HepG2 (cell line): ENCODE results near the gene TTC19. TPM values are rescaled to one million over a fixed set of nuclear protein-coding genes. Genes with fewer than 3 reads are reported as not detected.

Source experiments
- ATAC-seq: fragments of 200-7000 bp; cut with Tn5 transposase; 3 replicates; pipeline ENCODE4 v1.9.1; 2020; ENCODE audit warnings: mild to moderate bottlenecking, moderate library complexity
- BruUV-seq: library from RNA; stranded (reverse); fragments of 400-500 nt; replicated peaks from 2 replicates; lab custom pipeline; 2021; lab: Mats Ljungman, UMichigan
- CTCF ChIA-PET: fragments of 300-600 bp; formaldehyde crosslinking; extraction: SDS; loops from one replicate; lab custom pipeline; 2021; ENCODE audit warnings: low total read pairs, inconsistent platforms, low intra/inter-chr PET ratio; lab: Yijun Ruan, JAX
- POLR2A ChIA-PET: fragments of 350-600 bp; sonication (Branson Sonifier 250); formaldehyde crosslinking; loops from one replicate; lab custom pipeline; 2020; ENCODE audit warnings: antibody characterized with exemption, inconsistent platforms; lab: Yijun Ruan, JAX
- DNase-seq: peaks from one replicate; pipeline ENCODE4 v3.0.0-alpha.2; 2015; ENCODE audit warnings: low spot score
- FAIRE-seq: peaks from 3 replicates; lab custom pipeline; 2011; peaks lifted over from hg19 to GRCh38; lab: Jason Lieb, UNC
- H2AFZ ChIP-seq: one replicate; pipeline ENCODE4 v1.6.1; 2011; ENCODE audit warnings: low read length, inconsistent platforms
- H3K27ac ChIP-seq: fragments of 300-600 bp; 3 replicates; pipeline ENCODE4 v1.8.0; 2011; ENCODE audit warnings: mixed run types, mild to moderate bottlenecking, mixed read lengths, low read length, inconsistent platforms; ENCODE audit not compliant: insufficient read depth; ENCODE audit errors: extremely low read length
- H3K27me3 ChIP-seq, 2 experiments: fragments of 200-600 bp in 1 of 2; 2 replicates in 1 of 2; 3 replicates in 1 of 2; pipeline versions ENCODE4 v1.6.0 to v1.8.0; 2011; ENCODE audit warnings: low read length in 2 of 2, mild to moderate bottlenecking in 2 of 2, moderate library complexity in 2 of 2, inconsistent platforms in 1 of 2; ENCODE audit not compliant: insufficient read depth in 2 of 2, control insufficient read depth in 1 of 2
- H3K36me3 ChIP-seq, 2 experiments: fragments of 200-600 bp in 1 of 2; replicated peaks in 1 of 2; 2 replicates in 1 of 2; 3 replicates in 1 of 2; pipeline versions ENCODE4 v1.5.1 to v1.8.0; 2011; ENCODE audit warnings: low read length in 2 of 2, inconsistent platforms in 1 of 2; ENCODE audit not compliant: insufficient read depth in 2 of 2, control insufficient read depth in 1 of 2
- H3K4me1 ChIP-seq: 2 replicates; pipeline ENCODE4 v1.5.1; 2012; ENCODE audit warnings: low read length, inconsistent platforms; ENCODE audit not compliant: insufficient read depth
- H3K4me2 ChIP-seq: 2 replicates; pipeline ENCODE4 v1.6.0; 2011; ENCODE audit warnings: low read depth, low read length, inconsistent platforms
- H3K4me3 ChIP-seq, 3 experiments: fragments of 200-600 bp in 1 of 3; sonication (generic), shearing (Covaris generic) in 1 of 3; replicated peaks in 1 of 3; 2 replicates each; pipeline ENCODE4 v1.5.1; 2011 to 2016; ENCODE audit warnings: low read length in 3 of 3, inconsistent platforms in 2 of 3, low read depth in 2 of 3, mild to moderate bottlenecking in 2 of 3, control low read depth in 1 of 3, mixed read lengths in 1 of 3; ENCODE audit not compliant: insufficient read depth in 1 of 3
- H3K79me2 ChIP-seq: one replicate; pipeline ENCODE4 v1.6.1; 2011; ENCODE audit warnings: low read length, inconsistent platforms; ENCODE audit not compliant: insufficient read depth
- H3K9ac ChIP-seq: 2 replicates; pipeline ENCODE4 v1.6.0; 2011; ENCODE audit warnings: mild to moderate bottlenecking, low read depth, low read length, inconsistent platforms; ENCODE audit not compliant: insufficient read depth
- H3K9me3 ChIP-seq: 2 replicates; pipeline ENCODE4 v1.5.1; 2012; ENCODE audit warnings: mild to moderate bottlenecking, low read length
- H4K20me1 ChIP-seq: 2 replicates; pipeline ENCODE4 v1.6.0; 2011; ENCODE audit warnings: inconsistent platforms, mild to moderate bottlenecking, low read length, moderate library complexity; ENCODE audit not compliant: insufficient read depth
- AGO2 ChIP-seq: fragments of 200-400 bp; formaldehyde crosslinking; optimal IDR thresholded peaks from 2 replicates; pipeline ENCODE3; 2017; ENCODE audit warnings: mild to moderate bottlenecking, low read depth, low read length, moderate library complexity
- ELF3 ChIP-seq: IDR thresholded peaks from 2 replicates; pipeline ENCODE4 v1.6.1; 2016; ENCODE audit warnings: missing genetic modification reagents, missing compliant biosample characterization
- KMT2B ChIP-seq: IDR thresholded peaks from 2 replicates; pipeline ENCODE4 v1.6.1; 2016; ENCODE audit warnings: missing genetic modification reagents, missing compliant biosample characterization
- MEIS1 ChIP-seq: sonication (generic); formaldehyde crosslinking; IDR thresholded peaks from 2 replicates; pipeline ENCODE4 v1.9.0; 2021; ENCODE audit warnings: mild to moderate bottlenecking, missing genetic modification reagents, moderate library complexity, borderline replicate concordance
- NFKBIZ ChIP-seq: IDR thresholded peaks from 2 replicates; pipeline ENCODE4 v1.6.1; 2018; ENCODE audit warnings: missing genetic modification reagents, missing compliant biosample characterization
- NR2F6 ChIP-seq, 2 experiments: IDR thresholded peaks; 2 replicates each; pipeline ENCODE4 v1.6.1; 2016; ENCODE audit warnings: antibody characterized with exemption in 1 of 2, mild to moderate bottlenecking in 1 of 2
- RFX5 ChIP-seq: IDR thresholded peaks from 2 replicates; pipeline ENCODE4 v1.6.1; 2011; ENCODE audit warnings: low read depth, low read length, improper control_type of control experiment
- RFXAP ChIP-seq: sonication (generic); formaldehyde crosslinking; IDR thresholded peaks from 2 replicates; pipeline ENCODE4 v1.4.0; 2020; ENCODE audit warnings: missing genetic modification reagents, borderline replicate concordance
- SETDB1 ChIP-seq: sonication (generic); formaldehyde crosslinking; IDR thresholded peaks from 2 replicates; pipeline ENCODE4 v1.5.1; 2020; ENCODE audit warnings: missing genetic modification reagents, mild to moderate bottlenecking, borderline replicate concordance
- SIN3A ChIP-seq: IDR thresholded peaks from 2 replicates; pipeline ENCODE4 v1.6.1; 2011; ENCODE audit warnings: low read depth, mild to moderate bottlenecking, control low read depth, low read length, borderline replicate concordance
- SIN3B ChIP-seq: fragments of 150-350 bp; IDR thresholded peaks from 2 replicates; pipeline ENCODE4 v1.6.1; 2014; ENCODE audit warnings: low read length
- SOX5 ChIP-seq: IDR thresholded peaks from 2 replicates; pipeline ENCODE4 v1.6.1; 2016; ENCODE audit warnings: borderline replicate concordance
- STAG1 ChIP-seq: sonication (generic); formaldehyde crosslinking; IDR thresholded peaks from 2 replicates; pipeline ENCODE4 v1.4.0; 2020; ENCODE audit warnings: missing genetic modification reagents
- ZBTB7B ChIP-seq: sonication (generic); formaldehyde crosslinking; IDR thresholded peaks from 2 replicates; pipeline ENCODE4 v1.4.0; 2020; ENCODE audit warnings: missing genetic modification reagents
- ZC3H13 ChIP-seq: sonication (generic); formaldehyde crosslinking; IDR thresholded peaks from 2 replicates; pipeline ENCODE4 v1.8.1; 2023; ENCODE audit warnings: mild to moderate bottlenecking, missing genetic modification reagents, moderate library complexity
- ZFY ChIP-seq: sonication (generic); formaldehyde crosslinking; IDR thresholded peaks from 2 replicates; pipeline ENCODE4 v1.4.0; 2020; ENCODE audit warnings: missing genetic modification reagents
- ZIK1 ChIP-seq: sonication (generic); formaldehyde crosslinking; IDR thresholded peaks from 2 replicates; pipeline ENCODE4 v1.5.0; 2020; ENCODE audit warnings: mild to moderate bottlenecking, low read depth, missing genetic modification reagents, borderline replicate concordance
- ZMYM4 ChIP-seq: sonication (generic); formaldehyde crosslinking; IDR thresholded peaks from 2 replicates; pipeline ENCODE4 v1.8.1; 2023; ENCODE audit warnings: mild to moderate bottlenecking, missing genetic modification reagents
- ZNF546 ChIP-seq: sonication (generic); formaldehyde crosslinking; conservative IDR thresholded peaks from 2 replicates; pipeline ENCODE4 v1.8.1; 2023; ENCODE audit warnings: mild to moderate bottlenecking, missing genetic modification reagents
- WGBS: methylation state at CpG from one replicate; pipeline ENCODE4 v1.1.6; 2017; ENCODE audit warnings: low lambda C conversion rate; 5-methylcytosine and 5-hydroxymethylcytosine counted together
- in situ Hi-C: cut with HindIII; loops from 2 replicates; pipeline ENCODE4 v1.10.0; 2017; ENCODE audit warnings: low pct_unique_long_range_greater_than_20kb; ENCODE audit not compliant: extremely low pct_ligation_motif_present
- intact Hi-C: fragments of 100-400 bp; cut with micrococcal nuclease; formaldehyde crosslinking; loops from one replicate; pipeline ENCODE4 v1.10.0; 2022; ENCODE audit not compliant: unreplicated experiment
- polyA plus RNA-seq, 8 experiments: library from polyadenylated mRNA; depleted of rRNA in 3 of 8; stranded (reverse) in 7 of 8; unstranded in 1 of 8; fragments of >200 nt; fragmentation: Illumina TruSeq in 4 of 8; extraction: Trizol in 4 of 8; gene quantifications; 2 replicates each; pipeline versions ENCODE4 v1.2.1 to v1.2.3, GENCODE V29; 2011 to 2016; ENCODE audit warnings: low read depth in 4 of 8, missing spikeins in 1 of 8, mixed read lengths in 1 of 8; ENCODE audit not compliant: insufficient read depth in 1 of 8
- total RNA-seq, 5 experiments: library from RNA; depleted of rRNA; stranded (reverse); fragments of >200 nt; fragmentation: Illumina TruSeq; extraction: Trizol; gene quantifications; 2 replicates each; pipeline ENCODE4 v1.2.3, GENCODE V29; 2016; ENCODE audit warnings: low read depth in 1 of 5
- TF ChIP-seq, protein P1 (sequence below): sonication (generic); formaldehyde crosslinking; IDR thresholded peaks from 2 replicates; pipeline ENCODE4 v1.4.0; 2020; ENCODE audit warnings: missing genetic modification reagents, mild to moderate bottlenecking, borderline replicate concordance
- TF ChIP-seq, protein P2 (sequence below): sonication (generic); formaldehyde crosslinking; IDR thresholded peaks from 2 replicates; pipeline ENCODE4 v1.4.0; 2020; ENCODE audit warnings: missing genetic modification reagents
- TF ChIP-seq, protein P3 (sequence below): sonication (generic); formaldehyde crosslinking; IDR thresholded peaks from 2 replicates; pipeline ENCODE4 v1.5.0; 2020; ENCODE audit warnings: missing genetic modification reagents, mild to moderate bottlenecking, borderline replicate concordance
- TF ChIP-seq, protein P4 (sequence below): IDR thresholded peaks from 2 replicates; pipeline ENCODE4 v1.6.1; 2016; ENCODE audit warnings: low read depth, borderline replicate concordance
- TF ChIP-seq, protein P5 (sequence below): sonication (generic); formaldehyde crosslinking; IDR thresholded peaks from 2 replicates; pipeline ENCODE4 v1.4.0; 2020; ENCODE audit warnings: mild to moderate bottlenecking, missing genetic modification reagents

TTC19 gene
- total and polyA plus RNA-seq, 2 of the 13 experiments (the other 11 are each of a cell fraction or from before 2014, with no cell fraction given), result 4.4 to 24.3 TPM

DNA sequence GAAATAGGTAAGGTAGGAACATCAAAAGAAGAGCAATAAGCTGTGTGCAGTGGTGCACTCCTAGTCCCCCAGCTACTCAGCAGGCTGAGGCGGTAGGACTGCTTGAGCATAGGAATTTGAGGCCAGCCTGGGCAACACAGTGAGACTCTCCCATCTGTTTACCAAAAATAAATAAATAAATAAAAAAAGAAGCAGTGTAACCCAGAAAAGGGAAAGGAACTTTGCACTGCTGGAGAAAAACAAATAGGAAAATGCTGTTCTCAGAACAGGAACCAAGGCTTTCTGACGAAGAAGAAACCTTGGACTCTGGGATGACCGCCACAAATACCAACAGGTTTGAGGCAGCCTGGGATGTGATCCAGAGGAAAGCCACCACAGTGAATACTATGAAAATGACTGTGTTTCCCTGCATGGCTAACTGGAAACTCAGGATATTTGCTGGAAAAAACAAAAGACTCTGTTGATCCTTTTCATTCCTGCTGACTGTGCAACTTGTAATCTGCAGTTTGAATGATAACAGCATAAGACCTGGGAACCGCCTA is 41.2 kb downstream of the TTC19 start:
- H3K9ac ChIP-seq, result peak overlapping the region; percentile 58
- H3K9me3 ChIP-seq, result no peaks in the 10 kb centered on the region
- ChIA-PET CTCF (no interaction called here), POLR2A (no interaction called here)
- no peaks in the 10 kb centered on the region for H3K27me3 ChIP-seq
- in situ Hi-C loops, result no loop called here
- FAIRE-seq (peak; percentile 63), DNase-seq (peak; percentile 93), ATAC-seq (peak; percentile 96)
- H3K4me2 ChIP-seq, result peak overlapping the region; percentile 53
- H3K36me3 ChIP-seq, result peaks cover 13 to 74% of the 10 kb centered on the region in 2 experiments
- peak overlapping the region; percentile 93 for H3K27ac ChIP-seq
- H4K20me1 ChIP-seq, result no peaks in the 10 kb centered on the region
- BruUV-seq, result no TSS peak
- WGBS, result 18% methylated on average over 4 of the region's 4 CpGs
- H2AFZ ChIP-seq, result no peak overlapping the region
- intact Hi-C loops, result no loop called here
- H3K4me3 ChIP-seq, result no peak overlapping the region
- peaks cover 3% of the 10 kb centered on the region for H3K79me2 ChIP-seq
- H3K4me1 ChIP-seq, result peaks cover 64% of the 10 kb centered on the region
- TF ChIP-seq, protein P1, sequence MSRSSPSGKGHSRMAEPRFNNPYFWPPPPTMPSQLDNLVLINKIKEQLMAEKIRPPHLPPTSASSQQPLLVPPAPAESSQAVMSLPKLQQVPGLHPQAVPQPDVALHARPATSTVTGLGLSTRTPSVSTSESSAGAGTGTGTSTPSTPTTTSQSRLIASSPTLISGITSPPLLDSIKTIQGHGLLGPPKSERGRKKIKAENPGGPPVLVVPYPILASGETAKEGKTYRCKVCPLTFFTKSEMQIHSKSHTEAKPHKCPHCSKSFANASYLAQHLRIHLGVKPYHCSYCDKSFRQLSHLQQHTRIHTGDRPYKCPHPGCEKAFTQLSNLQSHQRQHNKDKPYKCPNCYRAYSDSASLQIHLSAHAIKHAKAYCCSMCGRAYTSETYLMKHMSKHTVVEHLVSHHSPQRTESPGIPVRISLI (CRISPR knock-in tag), result peak; percentile 68; the same call in 1 of the 2 replicates
- TF ChIP-seq, protein P2, sequence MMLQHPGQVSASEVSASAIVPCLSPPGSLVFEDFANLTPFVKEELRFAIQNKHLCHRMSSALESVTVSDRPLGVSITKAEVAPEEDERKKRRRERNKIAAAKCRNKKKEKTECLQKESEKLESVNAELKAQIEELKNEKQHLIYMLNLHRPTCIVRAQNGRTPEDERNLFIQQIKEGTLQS, result no peak
- TF ChIP-seq ZFY (CRISPR knock-in tag) (no peak), AGO2 (no peak), RFXAP (CRISPR knock-in tag) (0 out of 2 replicates have a peak, but pooled peaks have one; percentile 35), RFX5 (peak; percentile 57; the same call in 1 of the 2 replicates), NFKBIZ (no peak), SIN3A (no peak), SOX5 (CRISPR knock-in tag) (peak; percentile 78), STAG1 (CRISPR knock-in tag) (no peak), ELF3 (CRISPR knock-in tag) (peak; percentile 86), SIN3B (no peak), ZC3H13 (CRISPR knock-in tag) (no peak), ZIK1 (CRISPR knock-in tag) (no peak), ZMYM4 (0 out of 2 replicates have a peak, but pooled peaks have one; percentile 19), ZBTB7B (CRISPR knock-in tag) (peak; percentile 47; the same call in 1 of the 2 replicates), NR2F6 (IDR thresholded peaks at IDR 0.05) (no peak), NR2F6 (CRISPR knock-in tag; IDR thresholded peaks at IDR 0.05) (no peak; the same call in 1 of the 2 replicates), ZNF546 (no peak), SETDB1 (CRISPR knock-in tag) (no peak), KMT2B (CRISPR knock-in tag) (no peak), MEIS1 (no peak)
- TF ChIP-seq, protein P3, sequence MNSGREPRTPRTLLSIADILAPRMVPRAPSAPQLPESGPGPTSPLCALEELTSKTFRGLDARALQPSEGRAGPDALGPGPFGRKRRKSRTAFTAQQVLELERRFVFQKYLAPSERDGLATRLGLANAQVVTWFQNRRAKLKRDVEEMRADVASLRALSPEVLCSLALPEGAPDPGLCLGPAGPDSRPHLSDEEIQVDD (CRISPR knock-in tag), result no peak
- TF ChIP-seq, protein P4, sequence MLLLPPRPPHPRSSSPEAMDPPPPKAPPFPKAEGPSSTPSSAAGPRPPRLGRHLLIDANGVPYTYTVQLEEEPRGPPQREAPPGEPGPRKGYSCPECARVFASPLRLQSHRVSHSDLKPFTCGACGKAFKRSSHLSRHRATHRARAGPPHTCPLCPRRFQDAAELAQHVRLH, result 0 out of 2 replicates have a peak, but pooled peaks have one; percentile 41
- TF ChIP-seq, protein P5, sequence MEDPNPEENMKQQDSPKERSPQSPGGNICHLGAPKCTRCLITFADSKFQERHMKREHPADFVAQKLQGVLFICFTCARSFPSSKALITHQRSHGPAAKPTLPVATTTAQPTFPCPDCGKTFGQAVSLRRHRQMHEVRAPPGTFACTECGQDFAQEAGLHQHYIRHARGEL (CRISPR knock-in tag), result no peak
